SK-N-SH treated with all-trans-retinoic acid at 6 μM for 48 hours (cell line): ENCODE measurements around the gene OIT3.

ENCODE experiments used
- CSDC2 ChIP-seq: fragments of 250-450 bp; sonication (Bioruptor Pico); IDR thresholded peaks from 2 replicates; pipeline ENCODE4 v1.5.0; 2020; ENCODE audit warnings: mild to moderate bottlenecking, moderate library complexity
- ESRRG ChIP-seq: fragments of 250-450 bp; sonication (Bioruptor Pico); IDR thresholded peaks from 2 replicates; pipeline ENCODE4 v1.6.1; 2021; ENCODE audit warnings: mild to moderate bottlenecking
- GLIS3 ChIP-seq: fragments of 250-450 bp; sonication (Bioruptor Pico); IDR thresholded peaks from 2 replicates; pipeline ENCODE4 v1.5.0; 2020; ENCODE audit warnings: mild to moderate bottlenecking, moderate library complexity
- ISL1 ChIP-seq: fragments of 250-450 bp; sonication (Bioruptor Pico); IDR thresholded peaks from 2 replicates; pipeline ENCODE4 v2.1.2; 2022; ENCODE audit warnings: mild to moderate bottlenecking, moderate library complexity
- OSR1 ChIP-seq: fragments of 250-450 bp; sonication (Bioruptor Pico); IDR thresholded peaks from 2 replicates; pipeline ENCODE4 v1.8.0; 2022; ENCODE audit warnings: moderate library complexity, mild to moderate bottlenecking, inconsistent platforms
- PPARA ChIP-seq: fragments of 250-450 bp; sonication (Bioruptor Pico); IDR thresholded peaks from 2 replicates; pipeline ENCODE4 v1.5.0; 2020; ENCODE audit warnings: mild to moderate bottlenecking, borderline replicate concordance
- SNAI2 ChIP-seq: fragments of 250-450 bp; sonication (Bioruptor Pico); IDR thresholded peaks from 2 replicates; pipeline ENCODE4 v1.5.0; 2020; ENCODE audit warnings: mild to moderate bottlenecking, moderate library complexity
- TCF4 ChIP-seq: fragments of 250-450 bp; sonication (Bioruptor Pico); IDR thresholded peaks from 2 replicates; pipeline ENCODE4 v1.8.0; 2021; ENCODE audit warnings: mild to moderate bottlenecking, moderate library complexity, borderline replicate concordance
- TOX ChIP-seq: fragments of 250-450 bp; sonication (Bioruptor Pico); IDR thresholded peaks from 2 replicates; pipeline ENCODE4 v1.8.0; 2021; ENCODE audit warnings: mild to moderate bottlenecking, moderate library complexity, borderline replicate concordance
- TSHZ2 ChIP-seq: fragments of 250-450 bp; sonication (Bioruptor Pico); IDR thresholded peaks from 2 replicates; pipeline ENCODE4 v1.5.0; 2020; ENCODE audit warnings: mild to moderate bottlenecking, moderate library complexity
- ZFP3 ChIP-seq: fragments of 250-450 bp; sonication (Bioruptor Pico); IDR thresholded peaks from 2 replicates; pipeline ENCODE4 v1.5.0; 2020; ENCODE audit warnings: mild to moderate bottlenecking, moderate library complexity
- ZFP30 ChIP-seq: fragments of 450-650 bp; formaldehyde crosslinking; IDR thresholded peaks from 2 replicates; pipeline ENCODE4 v1.5.0; 2022; ENCODE audit warnings: mild to moderate bottlenecking, moderate library complexity
- ZNF8 ChIP-seq: fragments of 450-650 bp; formaldehyde crosslinking; IDR thresholded peaks from 2 replicates; pipeline ENCODE4 v1.5.0; 2020; ENCODE audit warnings: mild to moderate bottlenecking, moderate library complexity
- TF ChIP-seq, protein P1 (sequence below): fragments of 250-450 bp; sonication (Bioruptor Pico); IDR thresholded peaks from 2 replicates; pipeline ENCODE4 v1.8.0; 2020; ENCODE audit warnings: mild to moderate bottlenecking, moderate library complexity, borderline replicate concordance

DNA sequence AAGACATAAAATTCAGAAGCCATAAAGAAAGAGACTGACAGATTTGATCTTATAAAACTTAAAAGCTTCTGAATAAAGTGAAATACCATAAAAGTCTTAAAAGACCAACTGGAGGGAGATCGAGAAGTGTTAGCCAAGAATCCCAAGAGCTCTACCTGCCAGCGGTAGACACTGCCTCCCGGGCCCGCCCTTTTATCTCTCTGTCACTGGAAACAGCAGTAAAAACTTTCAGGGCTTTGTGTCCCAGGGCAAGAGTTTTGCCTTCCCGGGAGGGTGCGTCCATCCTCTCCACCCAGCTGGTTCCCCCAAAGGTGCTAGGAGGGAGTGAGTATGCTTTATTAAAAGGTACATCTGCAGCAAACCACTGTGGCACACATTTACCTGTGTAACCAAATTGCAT, 55.2 kb downstream of the OIT3 start:
- TF ChIP-seq ZNF8 (CRISPR knock-in tag) (no peak), ZFP3 (no peak), PPARA (no peak), TCF4 (CRISPR knock-in tag) (no peak), ZFP30 (CRISPR knock-in tag) (no peak), OSR1 (CRISPR knock-in tag) (no peak), TOX (no peak), GLIS3 (CRISPR knock-in tag) (no peak), ISL1 (CRISPR knock-in tag) (no peak), CSDC2 (CRISPR knock-in tag) (no peak), SNAI2 (no peak), ESRRG (CRISPR knock-in tag) (no peak), TSHZ2 (CRISPR knock-in tag) (no peak)
- TF ChIP-seq, protein P1, sequence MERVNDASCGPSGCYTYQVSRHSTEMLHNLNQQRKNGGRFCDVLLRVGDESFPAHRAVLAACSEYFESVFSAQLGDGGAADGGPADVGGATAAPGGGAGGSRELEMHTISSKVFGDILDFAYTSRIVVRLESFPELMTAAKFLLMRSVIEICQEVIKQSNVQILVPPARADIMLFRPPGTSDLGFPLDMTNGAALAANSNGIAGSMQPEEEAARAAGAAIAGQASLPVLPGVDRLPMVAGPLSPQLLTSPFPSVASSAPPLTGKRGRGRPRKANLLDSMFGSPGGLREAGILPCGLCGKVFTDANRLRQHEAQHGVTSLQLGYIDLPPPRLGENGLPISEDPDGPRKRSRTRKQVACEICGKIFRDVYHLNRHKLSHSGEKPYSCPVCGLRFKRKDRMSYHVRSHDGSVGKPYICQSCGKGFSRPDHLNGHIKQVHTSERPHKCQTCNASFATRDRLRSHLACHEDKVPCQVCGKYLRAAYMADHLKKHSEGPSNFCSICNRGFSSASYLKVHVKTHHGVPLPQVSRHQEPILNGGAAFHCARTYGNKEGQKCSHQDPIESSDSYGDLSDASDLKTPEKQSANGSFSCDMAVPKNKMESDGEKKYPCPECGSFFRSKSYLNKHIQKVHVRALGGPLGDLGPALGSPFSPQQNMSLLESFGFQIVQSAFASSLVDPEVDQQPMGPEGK (CRISPR knock-in tag), result no peak
